SK-N-SH (cell line): ENCODE data around the gene RBMS3. TPM values are rescaled to one million over a fixed set of nuclear protein-coding genes. Genes with fewer than 3 reads are reported as not detected.

Source experiments
- CTCF ChIA-PET: fragments of 300-600, 350-600 bp; formaldehyde crosslinking; extraction: SDS; loops from one replicate; lab custom pipeline; 2021; lab: Yijun Ruan, JAX
- POLR2A ChIA-PET: fragments of 350-600 bp; sonication (Branson Sonifier 250); formaldehyde crosslinking; extraction: SDS; loops from one replicate; lab custom pipeline; 2020; ENCODE audit warnings: antibody characterized with exemption, inconsistent platforms; lab: Yijun Ruan, JAX
- DNase-seq: peaks from one replicate; pipeline ENCODE4 v3.0.0; 2012
- H2AFZ ChIP-seq: fragments of 200-600 bp; sonication (generic); 2 replicates; pipeline ENCODE4 v1.8.1; 2016; ENCODE audit warnings: antibody characterized with exemption, mild to moderate bottlenecking, low read depth
- H3F3A ChIP-seq: fragments of 200-600 bp; sonication (generic); replicated peaks from 2 replicates; pipeline ENCODE3; 2016; ENCODE audit warnings: antibody characterized with exemption, mild to moderate bottlenecking; ENCODE audit not compliant: insufficient read depth
- H3K27ac ChIP-seq, 2 experiments: fragments of 200-500 bp in 1 of 2; fragments of 200-600 bp in 1 of 2; sonication (Bioruptor generic) in 1 of 2; sonication (generic), shearing (Covaris generic) in 1 of 2; 2 replicates each; pipeline versions ENCODE4 v1.5.1 to v1.6.1; 2014 to 2016; ENCODE audit warnings: low read depth in 2 of 2, inconsistent platforms in 1 of 2, low read length in 1 of 2, mild to moderate bottlenecking in 1 of 2, mixed read lengths in 1 of 2
- H3K27me3 ChIP-seq: fragments of 200-600 bp; sonication (generic), shearing (Covaris generic); 2 replicates; pipeline ENCODE4 v1.6.1; 2016; ENCODE audit warnings: mixed run types; ENCODE audit not compliant: insufficient read depth
- H3K36me3 ChIP-seq, 2 experiments: fragments of 200-500 bp in 1 of 2; fragments of 200-600 bp in 1 of 2; sonication (Bioruptor generic) in 1 of 2; sonication (generic) in 1 of 2; replicated peaks in 1 of 2; 2 replicates each; pipeline versions ENCODE3 to v1.5.1; 2014 to 2016; ENCODE audit warnings: low read length in 1 of 2, mild to moderate bottlenecking in 1 of 2; ENCODE audit not compliant: insufficient read depth in 2 of 2, control insufficient read depth in 1 of 2
- H3K4me1 ChIP-seq, 2 experiments: fragments of 200-500 bp in 1 of 2; fragments of 200-600 bp in 1 of 2; sonication (Bioruptor generic) in 1 of 2; sonication (generic), shearing (Covaris generic) in 1 of 2; 2 replicates each; pipeline versions ENCODE4 v1.5.1 to v1.6.1; 2014 to 2016; ENCODE audit warnings: low read depth in 1 of 2, low read length in 1 of 2, mixed run types in 1 of 2; ENCODE audit not compliant: insufficient read depth in 2 of 2, control insufficient read depth in 1 of 2
- H3K4me2 ChIP-seq: fragments of 200-600 bp; sonication (generic), shearing (Covaris generic); 2 replicates; pipeline ENCODE4 v1.6.1; 2017; ENCODE audit warnings: mixed run types
- H3K4me3 ChIP-seq, 2 experiments: fragments of 200-500 bp in 1 of 2; fragments of 200-600 bp in 1 of 2; sonication (Bioruptor generic) in 1 of 2; sonication (generic), shearing (Covaris generic) in 1 of 2; 2 replicates each; pipeline versions ENCODE4 v1.5.1 to v1.8.1; 2014 to 2016; ENCODE audit warnings: low read depth in 2 of 2, inconsistent platforms in 1 of 2, low read length in 1 of 2, mild to moderate bottlenecking in 1 of 2, mixed read lengths in 1 of 2, moderate library complexity in 1 of 2
- H3K79me2 ChIP-seq: fragments of 200-600 bp; sonication (generic); 2 replicates; pipeline ENCODE4 v1.8.1; 2017; ENCODE audit warnings: mild to moderate bottlenecking; ENCODE audit not compliant: insufficient read depth
- H3K9ac ChIP-seq: fragments of 200-600 bp; sonication (generic); 2 replicates; pipeline ENCODE4 v1.6.1; 2017; ENCODE audit warnings: mixed run types
- H3K9me2 ChIP-seq: fragments of 200-600 bp; sonication (generic); 2 replicates; pipeline ENCODE4 v1.6.1; 2017; ENCODE audit warnings: mixed run types
- H3K9me3 ChIP-seq: fragments of 200-600 bp; sonication (generic); 2 replicates; pipeline ENCODE4 v1.6.1; 2017; ENCODE audit warnings: mixed run types, mild to moderate bottlenecking, moderate library complexity
- H4K20me1 ChIP-seq: fragments of 200-600 bp; sonication (generic); 2 replicates; pipeline ENCODE4 v1.6.1; 2017; ENCODE audit warnings: mild to moderate bottlenecking, mixed run types; ENCODE audit not compliant: insufficient read depth
- CHD2 ChIP-seq: fragments of 150-350 bp; IDR thresholded peaks from 2 replicates; pipeline ENCODE4 v1.6.1; 2018; ENCODE audit warnings: low read length; ENCODE audit not compliant: partially characterized antibody
- FOSL2 ChIP-seq: IDR thresholded peaks from 2 replicates; pipeline ENCODE4 v1.4.0; 2012; ENCODE audit warnings: low read depth, mild to moderate bottlenecking, moderate library complexity, borderline replicate concordance
- FOXM1 ChIP-seq: IDR thresholded peaks from 2 replicates; pipeline ENCODE4 v1.4.0; 2012; ENCODE audit warnings: low read depth, mild to moderate bottlenecking
- GABPA ChIP-seq: IDR thresholded peaks from 2 replicates; pipeline ENCODE4 v1.4.0; 2012; ENCODE audit warnings: low read depth, mild to moderate bottlenecking
- MAX ChIP-seq: IDR thresholded peaks from 2 replicates; pipeline ENCODE4 v1.4.0; 2012; ENCODE audit warnings: low read depth
- MXI1 ChIP-seq: IDR thresholded peaks from 2 replicates; pipeline ENCODE4 v1.6.1; 2012; ENCODE audit warnings: mild to moderate bottlenecking, low read depth, low read length, improper control_type of control experiment
- NFIC ChIP-seq: IDR thresholded peaks from 2 replicates; pipeline ENCODE4 v1.4.0; 2012; ENCODE audit warnings: borderline replicate concordance
- PBX3 ChIP-seq: IDR thresholded peaks from 2 replicates; pipeline ENCODE4; 2012
- RCOR1 ChIP-seq: fragments of 150-350 bp; IDR thresholded peaks from 2 replicates; pipeline ENCODE4 v1.6.1; 2017; ENCODE audit warnings: antibody characterized with exemption, low read length
- RFX5 ChIP-seq: IDR thresholded peaks from 2 replicates; pipeline ENCODE4 v1.6.1; 2012; ENCODE audit warnings: mild to moderate bottlenecking, improper control_type of control experiment, low read length
- RXRA ChIP-seq: IDR thresholded peaks from 2 replicates; pipeline ENCODE4 v1.4.0; 2012; ENCODE audit warnings: low read depth, mild to moderate bottlenecking, borderline replicate concordance
- SIN3A ChIP-seq: IDR thresholded peaks from 2 replicates; pipeline ENCODE4 v1.6.1; 2012; ENCODE audit warnings: low read depth, mild to moderate bottlenecking, low read length, moderate library complexity, borderline replicate concordance
- SMC3 ChIP-seq: IDR thresholded peaks from 2 replicates; pipeline ENCODE4 v1.6.1; 2012; ENCODE audit warnings: low read depth, low read length, improper control_type of control experiment
- TCF12 ChIP-seq: IDR thresholded peaks from 2 replicates; pipeline ENCODE4 v1.4.0; 2012
- ZBTB33 ChIP-seq: IDR thresholded peaks from 2 replicates; pipeline ENCODE4 v1.4.0; 2012; ENCODE audit warnings: low read depth, borderline replicate concordance
- WGBS: methylation state at CpG from one replicate; pipeline ENCODE4 v1.1.6; 2017; ENCODE audit warnings: low lambda C conversion rate; 5-methylcytosine and 5-hydroxymethylcytosine counted together
- polyA plus RNA-seq, 3 experiments: library from polyadenylated mRNA; depleted of rRNA; stranded (reverse); fragments of >200 nt; gene quantifications; 2 replicates each; pipeline ENCODE4 v1.2.3, GENCODE V29; 2012

Gene RBMS3
- polyA plus RNA-seq, 1 of the 3 experiments (the other 2 are of a cell fraction), result 8.2 TPM

- TF ChIP-seq FOXM1, result no peak
- TF ChIP-seq MXI1, result no peak
- no peak for TF ChIP-seq RXRA
- no peak for TF ChIP-seq MAX
- TF ChIP-seq RCOR1, result no peak
- TF ChIP-seq, all 33 proteins: peak for 0
These were observed 589.3 kb downstream of the RBMS3 start (continued) for GRCh38 chr3:29870136-29870535.

- no peak for DNase-seq
These were observed 590.2 kb downstream of the RBMS3 start for GRCh38 chr3:29871087-29871486.

More at GRCh38 chr3:29871087-29871486, 590.2 kb downstream of the RBMS3 start:
- no peak overlapping the region for H3K27ac ChIP-seq
- peaks cover 0 to 3% of the 10 kb centered on the region in 2 experiments; a peak in 2 of 4 replicates for H3K4me1 ChIP-seq
- H3K4me3 ChIP-seq, result no peak overlapping the region
- H3K27me3 ChIP-seq, result no peaks in the 10 kb centered on the region
- no peak overlapping the region for H3K4me2 ChIP-seq
- H4K20me1 ChIP-seq, result no peaks in the 10 kb centered on the region
- ChIA-PET POLR2A (no interaction called here), CTCF (interaction anchor here (2.0 kb wide), 1 partner anchor 10 kb away, joined by 6 read pairs; no protein-coding TSS in a partner anchor)
- no peak for TF ChIP-seq GABPA
- no peak for TF ChIP-seq NFIC
- TF ChIP-seq RXRA, result no peak
- no peak for TF ChIP-seq MXI1
- no peak for TF ChIP-seq CHD2
- TF ChIP-seq ZBTB33, result no peak
- no peak for TF ChIP-seq TCF12
- no peak for TF ChIP-seq PBX3
- TF ChIP-seq FOXM1, result no peak
- TF ChIP-seq SMC3, result no peak
- TF ChIP-seq SIN3A, result no peak
- no peak for TF ChIP-seq FOSL2
- no peak for TF ChIP-seq RCOR1
- no peak for TF ChIP-seq RFX5
- H3K79me2 ChIP-seq, result no peaks in the 10 kb centered on the region
- H2AFZ ChIP-seq, result no peak overlapping the region
- peaks cover 5% of the 10 kb centered on the region for H3F3A ChIP-seq
- no peak overlapping the region for H3K9ac ChIP-seq
- H3K9me2 ChIP-seq, result no peaks in the 10 kb centered on the region
- no peaks in the 10 kb centered on the region for H3K9me3 ChIP-seq
- 35% methylated on average over 1 of the region's 1 CpG for WGBS
- H3K36me3 ChIP-seq, result peaks cover 12 to 24% of the 10 kb centered on the region in 2 experiments
